Spleen (tissue), 11 donors: ENCODE results near the gene NUSAP1. TPM values are rescaled to one million over a fixed set of nuclear protein-coding genes. Genes with fewer than 3 reads are reported as not detected.

Experiments
- DNase-seq: peaks from one replicate; pipeline ENCODE4 v3.0.0-alpha.2; 2020
- H3K27ac ChIP-seq, 8 donors: fragments of 200-600 bp; sonication (generic) in 7 of 8; 1 replicate in 4 of 8; 2 replicates in 4 of 8; pipeline versions ENCODE4 v1.5.0 to v1.8.0; 2016 to 2021; ENCODE audit warnings: inconsistent platforms in 4 of 8, mild to moderate bottlenecking in 4 of 8, moderate library complexity in 1 of 8
- H3K27me3 ChIP-seq, 7 donors: fragments of 200-600 bp; sonication (generic) in 6 of 7; replicated peaks in 1 of 7; 1 replicate in 4 of 7; 2 replicates in 3 of 7; pipeline versions ENCODE4 v1.5.0 to v1.8.0; 2016 to 2021; ENCODE audit warnings: inconsistent platforms in 3 of 7, mild to moderate bottlenecking in 1 of 7
- H3K36me3 ChIP-seq, 6 donors: fragments of 200-600 bp; sonication (generic) in 5 of 6; 1 replicate in 4 of 6; 2 replicates in 2 of 6; pipeline versions ENCODE4 v1.5.0 to v1.8.0; 2016 to 2021; ENCODE audit warnings: inconsistent platforms in 2 of 6
- H3K4me1 ChIP-seq, 6 donors: fragments of 200-600 bp; sonication (generic) in 5 of 6; 1 replicate in 3 of 6; 2 replicates in 3 of 6; pipeline versions ENCODE4 v1.5.0 to v1.8.0; 2016 to 2021; ENCODE audit warnings: inconsistent platforms in 3 of 6
- H3K4me3 ChIP-seq, 8 donors: fragments of 200-600 bp; sonication (generic) in 7 of 8; 1 replicate in 4 of 8; 2 replicates in 4 of 8; pipeline versions ENCODE4 v1.5.0 to v1.8.0; 2016 to 2021; ENCODE audit warnings: inconsistent platforms in 4 of 8, mild to moderate bottlenecking in 4 of 8, moderate library complexity in 2 of 8
- H3K9me3 ChIP-seq, 8 donors: fragments of 200-600 bp; sonication (generic) in 7 of 8; 1 replicate in 4 of 8; 2 replicates in 4 of 8; pipeline versions ENCODE4 v1.5.0 to v1.8.0; 2016 to 2021; ENCODE audit warnings: inconsistent platforms in 4 of 8
- CTCF ChIP-seq, 11 experiments: fragments of 200-600 bp in 7 of 11; fragments of 450-650 bp in 4 of 11; sonication (generic) in 4 of 11; IDR thresholded peaks in 8 of 11; conservative IDR thresholded peaks in 3 of 11; 1 replicate in 7 of 11; 2 replicates in 4 of 11; pipeline versions ENCODE4 v1.4.0 to v1.8.0; 2016 to 2021; ENCODE audit warnings: antibody characterized with exemption in 11 of 11, inconsistent platforms in 4 of 11, mild to moderate bottlenecking in 1 of 11
- POLR2A ChIP-seq, 3 donors: fragments of 450-650 bp; IDR thresholded peaks; one replicate each; pipeline ENCODE4 v1.5.1; 2017; ENCODE audit warnings: antibody characterized with exemption in 3 of 3, mild to moderate bottlenecking in 1 of 3
- POLR2AphosphoS5 ChIP-seq, 3 donors: sonication (generic); formaldehyde crosslinking; IDR thresholded peaks; one replicate each; pipeline ENCODE4 v1.5.1; 2017; ENCODE audit warnings: antibody characterized with exemption in 3 of 3
- WGBS, 5 donors: extraction: QIAGEN DNeasy Blood & Tissue Kit in 3 of 5; methylation state at CpG; one replicate each; pipeline versions ENCODE4 v1.1.5 to v1.1.7; 2013 to 2018; 5-methylcytosine and 5-hydroxymethylcytosine counted together
- intact Hi-C: fragments of 100-400 bp; cut with DNase I; formaldehyde crosslinking; loops from one replicate; pipeline ENCODE4 v1.15.0; 2023; ENCODE audit warnings: low total_unique reads
- polyA plus RNA-seq, 3 donors: library from polyadenylated mRNA; stranded (reverse); fragments of 200-250 nt; gene quantifications; one replicate each; pipeline ENCODE4 v1.2.1, GENCODE V29; 2013
- total RNA-seq, 7 donors: library from RNA; depleted of rRNA in 3 of 7; stranded (reverse); fragments of >200 nt in 3 of 7; fragmentation: NEBNext Ultra II Directional in 4 of 7; extraction: Animal tissue kit (Norgen Biotek cat#: 25700) in 4 of 7; gene quantifications; one replicate each; pipeline versions ENCODE4 v1.1.0 to v1.2.1, GENCODE V29; 2016 to 2021
- donor health status: healthy with polysubstance abuse.
- donor health status: DM: no; HTN: no; CAD: no; lungs with moderate emphysema.
- donor health status: DM: no; HTN: no; CAD: no.
- donor health status: Bipolar disorder and iron deficiency.
- donor health status: healthy.
- donor health status: DM: no; HTN: no; CAD: no.
- donor health status: DM: yes; HTN: yes; CAD: no.

NUSAP1 gene
- total and polyA plus RNA-seq, 10 donors: 4.0 to 47.5 (median 17.3) TPM

DNA sequence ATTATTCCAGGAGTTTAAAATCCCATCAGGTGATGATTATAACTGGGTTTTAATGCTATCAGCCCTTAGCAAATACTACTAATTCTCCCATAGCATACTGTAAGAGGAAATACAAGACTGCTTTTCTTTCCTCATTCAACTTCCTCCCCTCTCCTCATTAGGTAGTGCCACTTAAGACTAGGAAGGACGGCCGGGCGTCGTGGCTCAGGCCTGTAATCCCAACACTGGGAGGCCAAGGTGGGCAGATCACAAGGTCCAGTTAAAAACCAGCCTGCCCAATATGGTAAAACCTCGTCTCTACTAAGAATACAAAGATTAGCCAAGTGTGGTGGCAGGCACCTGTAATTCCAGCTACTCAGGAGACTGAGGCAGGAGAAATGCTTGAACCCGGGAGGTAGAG lies 55.0 kb downstream of the NUSAP1 start:
- WGBS, 5 donors: 62 to 76% (median 66%) methylated on average over 6 of the region's 6 CpGs
- intact Hi-C loops: no loop called here
- Histone ChIP-seq H3K9me3 (no peaks in the 10 kb centered on the region), H3K36me3 (peaks cover 0 to 79% (median 26%) of the 10 kb centered on the region in 6 donors), H3K4me3 (no peak overlapping the region), H3K27ac (peak overlapping the region in 1 of 8 donors; percentile 40), H3K4me1 (peaks cover 0 to 4% (median 0%) of the 10 kb centered on the region in 6 donors), H3K27me3 (no peaks in the 10 kb centered on the region)
- DNase-seq: peak; percentile 37
- TF ChIP-seq CTCF (IDR thresholded peaks at IDR 0.05 in 8 of 11, conservative IDR thresholded peaks at IDR 0.05 in 3 of 11) (no peak), POLR2A (IDR thresholded peaks at IDR 0.05) (no peak), POLR2AphosphoS5 (IDR thresholded peaks at IDR 0.05) (no peak)

- WGBS, 5 donors: 80 to 96% (median 90%) methylated on average over 2 of the region's 2 CpGs
- intact Hi-C loops: no loop called here
- Histone ChIP-seq H3K4me1 (peaks cover 0 to 23% (median 6%) of the 10 kb centered on the region in 6 donors), H3K27ac (peak overlapping the region in 2 of 8 donors; percentile 21 to 30), H3K27me3 (no peaks in the 10 kb centered on the region), H3K4me3 (no peak overlapping the region), H3K9me3 (no peaks in the 10 kb centered on the region), H3K36me3 (peaks cover 0 to 85% (median 37%) of the 10 kb centered on the region in 6 donors)
- no peak for DNase-seq
- no peak for TF ChIP-seq POLR2AphosphoS5 (IDR thresholded peaks at IDR 0.05)
- TF ChIP-seq CTCF (IDR thresholded peaks at IDR 0.05 in 8 of 11, conservative IDR thresholded peaks at IDR 0.05 in 3 of 11): no peak
- TF ChIP-seq POLR2A (IDR thresholded peaks at IDR 0.05): no peak
Measured at GRCh38 chr15:41392659-41393058, 60.0 kb downstream of the NUSAP1 start.

DNA sequence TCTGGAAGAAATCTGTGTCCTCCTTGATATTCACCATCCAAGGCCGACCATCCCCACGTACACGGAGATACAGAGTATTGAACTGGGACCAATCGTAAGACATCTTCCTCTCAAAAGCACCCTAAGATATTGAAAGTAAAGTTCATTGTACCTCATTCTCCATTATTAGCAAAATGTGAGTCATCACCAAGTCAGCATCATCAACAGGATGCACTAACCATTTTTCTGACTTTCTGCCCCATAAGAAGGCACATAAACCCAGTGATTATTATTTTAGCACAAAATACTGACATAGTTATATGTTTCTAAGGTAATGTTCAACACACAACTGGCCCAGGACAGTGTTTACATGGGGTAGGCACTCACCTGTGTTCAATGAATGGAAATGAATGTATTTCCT lies 62.2 kb downstream of the NUSAP1 start:
- intact Hi-C loops: no loop called here
- Histone ChIP-seq H3K9me3 (no peaks in the 10 kb centered on the region), H3K4me3 (no peak overlapping the region), H3K27me3 (no peaks in the 10 kb centered on the region), H3K4me1 (peaks cover 0 to 23% (median 6%) of the 10 kb centered on the region in 6 donors), H3K36me3 (peaks cover 0 to 68% (median 28%) of the 10 kb centered on the region in 6 donors), H3K27ac (no peak overlapping the region)
- 97 to 100% (median 99%) methylated on average over 4 of the region's 4 CpGs for WGBS, 5 donors
- TF ChIP-seq CTCF (IDR thresholded peaks at IDR 0.05 in 8 of 11, conservative IDR thresholded peaks at IDR 0.05 in 3 of 11): no peak
- no peak for TF ChIP-seq POLR2AphosphoS5 (IDR thresholded peaks at IDR 0.05)
- TF ChIP-seq POLR2A (IDR thresholded peaks at IDR 0.05): no peak
- DNase-seq: no peak

DNA sequence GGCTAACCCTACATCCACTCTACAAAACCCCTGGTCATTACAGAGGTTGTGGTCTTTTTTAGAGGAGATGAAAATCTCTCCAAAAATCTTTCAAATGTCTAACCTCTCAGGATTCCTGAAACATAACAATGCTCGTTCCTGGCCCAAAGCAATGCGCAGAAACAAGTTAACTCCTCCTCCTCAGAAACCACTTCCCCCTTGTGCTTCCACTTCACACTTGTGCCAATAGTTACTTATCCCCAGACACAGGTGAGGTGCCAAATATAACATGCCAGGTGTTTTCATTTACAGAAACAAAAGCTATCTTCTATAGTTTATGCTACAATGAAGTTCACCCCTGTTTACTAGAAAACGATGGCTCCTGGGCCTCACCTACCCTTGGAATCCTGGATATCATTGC lies 63.4 kb downstream of the NUSAP1 start:
- Histone ChIP-seq H3K4me3 (no peak overlapping the region), H3K36me3 (peaks cover 0 to 57% (median 28%) of the 10 kb centered on the region in 6 donors), H3K9me3 (no peaks in the 10 kb centered on the region), H3K27ac (peak overlapping the region in 3 of 8 donors; percentile 0 to 51 (median 35)), H3K4me1 (peaks cover 0 to 29% (median 11%) of the 10 kb centered on the region in 6 donors), H3K27me3 (no peaks in the 10 kb centered on the region)
- TF ChIP-seq CTCF (IDR thresholded peaks at IDR 0.05 in 8 of 11, conservative IDR thresholded peaks at IDR 0.05 in 3 of 11) (no peak), POLR2A (IDR thresholded peaks at IDR 0.05) (no peak), POLR2AphosphoS5 (IDR thresholded peaks at IDR 0.05) (no peak)
- 47 to 82% (median 61%) methylated on average over 3 of the region's 3 CpGs for WGBS, 5 donors
- DNase-seq: no peak
- intact Hi-C loops: no loop called here
